ENCODE measurements around the gene UROS.

UROS gene

DNA sequence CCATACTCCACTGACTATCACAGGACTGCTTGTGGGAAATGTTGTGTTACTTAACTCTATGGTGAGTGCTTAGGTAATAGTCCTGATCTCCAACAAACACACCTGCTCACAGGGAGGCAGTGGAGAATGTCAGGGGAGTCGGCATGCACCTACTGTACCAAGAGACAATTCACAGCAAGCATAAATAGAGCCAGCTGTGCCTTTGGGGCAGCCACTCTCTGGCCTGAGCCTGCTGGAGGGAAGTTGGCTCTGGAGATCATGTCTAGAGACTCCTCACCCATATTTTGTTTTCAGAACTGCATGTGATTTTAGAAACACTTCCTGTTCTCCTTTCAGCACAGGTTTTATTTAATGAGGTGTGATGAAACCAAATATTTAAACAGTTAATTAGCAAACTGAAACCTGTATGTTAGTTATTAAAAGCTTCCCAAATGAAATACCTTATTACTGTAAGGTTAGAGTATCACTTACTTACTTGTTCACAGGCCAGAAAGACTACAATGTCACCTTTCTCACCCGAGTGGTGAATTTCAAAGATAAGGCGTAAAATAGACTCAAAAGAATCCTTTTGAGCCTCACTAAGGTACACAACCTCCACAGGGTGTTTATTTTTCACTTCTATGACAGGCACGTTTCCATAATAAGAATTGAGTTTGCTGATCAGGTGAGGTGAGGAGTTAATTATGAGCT, 36.2 kb upstream of the UROS start:
- POLR2A ChIA-PET = no interaction called here
- TF ChIP-seq NFRKB (IDR thresholded peaks at IDR 0.05) (no peak), TARDBP (IDR thresholded peaks at IDR 0.05) (no peak), FOXM1 (IDR thresholded peaks at IDR 0.05; ENCODE audit: borderline replicate concordance) (no peak), L3MBTL2 (conservative IDR thresholded peaks at IDR 0.05) (no peak), HDGF (IDR thresholded peaks at IDR 0.05; ENCODE audit: borderline replicate concordance) (no peak), FOXK2 (IDR thresholded peaks at IDR 0.05) (no peak), FOXA1 (IDR thresholded peaks at IDR 0.05) (no peak), BHLHE40 (IDR thresholded peaks at IDR 0.05; ENCODE audit: borderline replicate concordance) (no peak), ELF4 (IDR thresholded peaks at IDR 0.05) (no peak)
- TF ChIP-seq, protein P1, sequence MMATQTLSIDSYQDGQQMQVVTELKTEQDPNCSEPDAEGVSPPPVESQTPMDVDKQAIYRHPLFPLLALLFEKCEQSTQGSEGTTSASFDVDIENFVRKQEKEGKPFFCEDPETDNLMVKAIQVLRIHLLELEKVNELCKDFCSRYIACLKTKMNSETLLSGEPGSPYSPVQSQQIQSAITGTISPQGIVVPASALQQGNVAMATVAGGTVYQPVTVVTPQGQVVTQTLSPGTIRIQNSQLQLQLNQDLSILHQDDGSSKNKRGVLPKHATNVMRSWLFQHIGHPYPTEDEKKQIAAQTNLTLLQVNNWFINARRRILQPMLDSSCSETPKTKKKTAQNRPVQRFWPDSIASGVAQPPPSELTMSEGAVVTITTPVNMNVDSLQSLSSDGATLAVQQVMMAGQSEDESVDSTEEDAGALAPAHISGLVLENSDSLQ (IDR thresholded peaks at IDR 0.05) = no peak
- DNase-seq (ENCODE audit: extremely low spot score) = no peak
- CTCF ChIA-PET = no interaction called here

DNA sequence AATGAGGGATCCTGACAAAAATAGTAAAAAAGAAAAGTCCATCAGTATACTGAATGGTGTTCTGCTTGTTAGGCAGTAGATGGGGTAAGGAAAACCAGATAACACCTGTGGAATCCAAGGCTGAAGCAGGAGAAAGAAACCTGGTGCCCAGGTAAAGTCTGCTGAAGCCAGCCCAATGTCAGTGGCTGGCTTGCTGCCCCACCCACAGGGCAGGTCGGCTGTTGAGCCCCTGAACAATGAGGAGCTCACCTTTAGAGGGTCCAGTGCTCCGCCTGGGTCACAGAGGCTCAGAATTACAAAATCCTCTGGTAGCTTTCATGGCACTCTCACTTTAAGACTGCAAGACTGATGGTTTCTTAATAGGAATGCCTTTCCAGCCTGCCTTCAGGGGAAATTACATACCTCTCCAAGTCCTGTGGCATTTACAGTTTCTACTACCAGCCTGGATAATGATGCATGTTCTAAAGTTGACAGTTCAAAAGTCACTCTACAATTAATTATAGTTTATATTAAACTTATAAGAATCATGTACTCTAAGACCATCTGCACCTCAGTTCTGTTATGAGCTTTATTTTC, 34.2 kb upstream of the UROS start:
- TF ChIP-seq FOXM1 (IDR thresholded peaks at IDR 0.05; ENCODE audit: borderline replicate concordance) (no peak), HDGF (IDR thresholded peaks at IDR 0.05; ENCODE audit: borderline replicate concordance) (no peak), TARDBP (IDR thresholded peaks at IDR 0.05) (no peak), BHLHE40 (IDR thresholded peaks at IDR 0.05; ENCODE audit: borderline replicate concordance) (no peak), CTBP1 (IDR thresholded peaks at IDR 0.05; ENCODE audit: borderline replicate concordance) (no peak), FOXA1 (IDR thresholded peaks at IDR 0.05) (no peak), FOXK2 (IDR thresholded peaks at IDR 0.05) (no peak), ZNF384 (IDR thresholded peaks at IDR 0.05) (no peak), SUZ12 (IDR thresholded peaks at IDR 0.05) (no peak), ELF4 (IDR thresholded peaks at IDR 0.05) (no peak), NFRKB (IDR thresholded peaks at IDR 0.05) (no peak), ARNT (IDR thresholded peaks at IDR 0.05) (no peak), SP1 (IDR thresholded peaks at IDR 0.05) (no peak), L3MBTL2 (conservative IDR thresholded peaks at IDR 0.05) (no peak), LEF1 (IDR thresholded peaks at IDR 0.05; ENCODE audit: borderline replicate concordance) (no peak)
- TF ChIP-seq, protein P1 (IDR thresholded peaks at IDR 0.05) = no peak
- ChIA-PET CTCF (interaction anchor here (0.7 kb wide), 1 partner anchor 224 kb away, joined by 3 read pairs; no protein-coding TSS in a partner anchor), POLR2A (no interaction called here)

DNA sequence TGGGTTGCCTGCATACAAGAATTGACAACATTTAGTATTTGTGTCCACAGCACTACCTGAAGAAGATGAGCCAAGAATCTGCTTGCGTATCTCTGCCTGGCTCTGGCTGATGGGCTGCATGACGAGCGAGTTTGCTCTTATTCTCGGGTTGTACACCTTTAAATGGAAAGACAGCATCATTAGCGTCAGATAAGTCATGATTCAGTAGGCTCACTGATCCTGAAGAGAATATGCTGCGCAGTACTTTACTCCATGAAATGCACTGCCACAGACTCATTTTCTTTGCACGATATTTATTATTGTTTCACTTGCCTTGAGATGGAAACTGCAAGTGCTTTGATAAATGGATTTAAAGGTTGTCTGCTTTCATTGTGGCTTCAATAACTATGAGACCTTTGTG, 29.4 kb upstream of the UROS start:
- POLR2A ChIA-PET = no interaction called here
- DNase-seq (ENCODE audit: extremely low spot score) = no peak
- CTCF ChIA-PET = no interaction called here
- TF ChIP-seq BHLHE40 (IDR thresholded peaks at IDR 0.05; ENCODE audit: borderline replicate concordance) (no peak), NFRKB (IDR thresholded peaks at IDR 0.05) (no peak), FOXA1 (IDR thresholded peaks at IDR 0.05) (no peak), L3MBTL2 (conservative IDR thresholded peaks at IDR 0.05) (no peak), HDGF (IDR thresholded peaks at IDR 0.05; ENCODE audit: borderline replicate concordance) (no peak), SUZ12 (IDR thresholded peaks at IDR 0.05) (no peak), ARNT (IDR thresholded peaks at IDR 0.05) (no peak), ZNF384 (IDR thresholded peaks at IDR 0.05) (no peak), CTBP1 (IDR thresholded peaks at IDR 0.05; ENCODE audit: borderline replicate concordance) (no peak), FOXM1 (IDR thresholded peaks at IDR 0.05; ENCODE audit: borderline replicate concordance) (no peak), SP1 (IDR thresholded peaks at IDR 0.05) (no peak), FOXK2 (IDR thresholded peaks at IDR 0.05) (no peak), TARDBP (IDR thresholded peaks at IDR 0.05) (no peak), ELF4 (IDR thresholded peaks at IDR 0.05) (no peak)

More for the DNA sequence above, 34.2 kb upstream of the UROS start:
- DNase-seq (ENCODE audit: extremely low spot score) = no peak

DNA sequence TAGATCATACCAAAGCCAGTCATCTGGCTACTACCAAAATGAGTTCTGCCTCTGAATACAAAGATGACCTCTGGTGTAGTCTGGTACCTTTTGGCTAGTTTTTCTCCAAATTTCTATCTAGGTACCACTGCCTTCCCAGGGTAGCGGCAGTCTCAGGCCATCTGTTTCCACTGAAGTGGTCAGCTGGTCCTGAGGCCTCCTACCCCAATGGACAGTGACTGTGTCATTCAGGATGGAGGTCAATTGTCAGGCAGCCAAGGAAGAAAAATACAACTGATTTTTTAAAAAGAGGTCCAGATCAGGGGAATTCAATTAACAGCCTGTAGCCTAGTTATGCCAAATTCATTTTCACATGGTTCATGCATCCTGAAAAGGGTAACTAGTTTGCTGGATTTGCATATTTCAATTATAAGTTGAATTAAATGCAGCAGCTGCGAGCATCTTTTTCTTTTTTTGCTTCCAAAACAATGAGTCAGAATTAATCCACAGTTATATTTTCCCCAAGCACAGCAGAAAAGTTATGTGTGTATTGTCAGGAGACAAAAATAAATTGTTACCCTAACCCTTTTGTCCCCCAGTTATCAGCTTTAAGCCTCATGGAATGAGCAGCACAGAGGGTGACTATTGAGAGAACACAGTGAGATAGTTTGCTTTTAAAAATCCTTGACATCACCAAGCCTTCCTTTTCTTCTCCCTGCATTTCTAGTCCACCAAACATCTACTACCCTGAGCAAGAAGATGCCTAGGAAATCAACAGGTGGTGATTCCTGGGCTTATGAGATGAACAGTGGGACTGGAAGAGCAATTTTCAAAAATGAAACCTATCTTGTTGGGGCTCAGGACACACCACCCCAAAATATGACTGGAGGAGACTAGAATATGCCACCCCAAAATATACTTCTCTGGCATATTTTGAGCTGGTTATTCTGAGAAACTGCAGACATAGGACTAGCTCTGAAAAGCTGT, 28.0 kb upstream of the UROS start:
- no peak for DNase-seq (ENCODE audit: extremely low spot score)
- TF ChIP-seq SP1 (IDR thresholded peaks at IDR 0.05) = no peak
- no peak for TF ChIP-seq TARDBP (IDR thresholded peaks at IDR 0.05)
- no peak for TF ChIP-seq FOXK2 (IDR thresholded peaks at IDR 0.05)
- no peak for TF ChIP-seq FOXA1 (IDR thresholded peaks at IDR 0.05)
- no peak for TF ChIP-seq FOXM1 (IDR thresholded peaks at IDR 0.05; ENCODE audit: borderline replicate concordance)
- no peak for TF ChIP-seq NFRKB (IDR thresholded peaks at IDR 0.05)
- TF ChIP-seq ZNF384 (IDR thresholded peaks at IDR 0.05) = no peak
- TF ChIP-seq, protein P1 (IDR thresholded peaks at IDR 0.05) = no peak
- no peak for TF ChIP-seq SUZ12 (IDR thresholded peaks at IDR 0.05)
- no peak for TF ChIP-seq HDGF (IDR thresholded peaks at IDR 0.05; ENCODE audit: borderline replicate concordance)
- no peak for TF ChIP-seq L3MBTL2 (conservative IDR thresholded peaks at IDR 0.05)
- no peak for TF ChIP-seq CTBP1 (IDR thresholded peaks at IDR 0.05; ENCODE audit: borderline replicate concordance)
- no peak for TF ChIP-seq ELF4 (IDR thresholded peaks at IDR 0.05)
- ChIA-PET POLR2A (no interaction called here), CTCF (no interaction called here)

DNA sequence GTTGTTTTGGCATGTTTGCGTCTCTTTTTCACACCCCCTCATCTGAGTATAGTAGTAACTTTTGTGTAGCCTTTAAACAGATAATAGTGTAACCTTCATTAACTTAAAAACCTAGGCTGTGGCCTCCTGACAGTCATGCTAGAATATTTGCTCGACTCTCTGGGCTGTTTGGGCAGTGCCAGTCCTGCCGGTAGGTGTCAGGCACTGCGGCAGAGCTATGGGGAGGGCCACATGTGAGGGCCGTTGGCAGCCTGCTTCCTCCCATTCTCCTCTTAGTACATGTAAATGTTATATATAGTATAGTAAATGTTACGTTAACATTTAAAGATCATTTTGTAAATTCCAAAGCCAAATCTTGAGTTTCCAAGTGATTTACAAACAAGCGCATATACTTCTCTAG, 26.4 kb upstream of the UROS start:
- DNase-seq (ENCODE audit: extremely low spot score) = no peak
- no peak for TF ChIP-seq L3MBTL2 (conservative IDR thresholded peaks at IDR 0.05)
- no peak for TF ChIP-seq SP1 (IDR thresholded peaks at IDR 0.05)
- TF ChIP-seq FOXK2 (IDR thresholded peaks at IDR 0.05) = no peak
- no peak for TF ChIP-seq FOXA1 (IDR thresholded peaks at IDR 0.05)
- no peak for TF ChIP-seq ARNT (IDR thresholded peaks at IDR 0.05)
- TF ChIP-seq NFRKB (IDR thresholded peaks at IDR 0.05) = no peak
- TF ChIP-seq HDGF (IDR thresholded peaks at IDR 0.05; ENCODE audit: borderline replicate concordance) = no peak
- TF ChIP-seq FOXM1 (IDR thresholded peaks at IDR 0.05; ENCODE audit: borderline replicate concordance) = no peak
- no peak for TF ChIP-seq ELF4 (IDR thresholded peaks at IDR 0.05)
- no peak for TF ChIP-seq LEF1 (IDR thresholded peaks at IDR 0.05; ENCODE audit: borderline replicate concordance)
- ChIA-PET POLR2A (no interaction called here), CTCF (no interaction called here)
